ENCODE measurements around the gene MEP1B.

The MEP1B gene

GRCh38 chr18:32158108-32158624 lies 31.7 kb upstream of the MEP1B start (continued):
- TF ChIP-seq ZBTB11 (tag by site-specific recombination; conservative IDR thresholded peaks at IDR 0.05; ENCODE audit: low read depth) (no peak), ZNF221 (tag by site-specific recombination; IDR thresholded peaks at IDR 0.05; ENCODE audit: borderline replicate concordance) (no peak), ZFP69B (tag by site-specific recombination; IDR thresholded peaks at IDR 0.05) (0 out of 2 replicates have a peak, but pooled peaks have one; percentile 31), ZNF544 (tag by site-specific recombination; IDR thresholded peaks at IDR 0.05) (no peak), TCF7L2 (IDR thresholded peaks at IDR 0.05; ENCODE audit: borderline replicate concordance, low read depth, low read length) (peak; percentile 52; the same call in 1 of the 2 replicates), ZNF837 (tag by site-specific recombination; IDR thresholded peaks at IDR 0.05) (no peak), ZFP3 (tag by site-specific recombination; IDR thresholded peaks at IDR 0.05; ENCODE audit: low read depth) (no peak), ZNF580 (tag by site-specific recombination; IDR thresholded peaks at IDR 0.05) (0 out of 2 replicates have a peak, but pooled peaks have one; percentile 59), ZNF785 (tag by site-specific recombination; IDR thresholded peaks at IDR 0.05) (no peak), ZSCAN16 (tag by site-specific recombination; IDR thresholded peaks at IDR 0.05) (no peak), OVOL3 (tag by site-specific recombination; IDR thresholded peaks at IDR 0.05) (0 out of 2 replicates have a peak, but pooled peaks have one; percentile 29), ZNF561 (tag by site-specific recombination; IDR thresholded peaks at IDR 0.05; ENCODE audit: borderline replicate concordance) (peak; percentile 72; the same call in 1 of the 2 replicates), ZNF362 (tag by site-specific recombination; IDR thresholded peaks at IDR 0.05) (peak; percentile 86), BCL11B (tag by site-specific recombination; IDR thresholded peaks at IDR 0.05; ENCODE audit: low read depth) (peak; percentile 31; the same call in 1 of the 2 replicates), ZNF585B (tag by site-specific recombination; IDR thresholded peaks at IDR 0.05) (no peak), SETDB1 (IDR thresholded peaks at IDR 0.05; ENCODE audit: insufficient read length, low read length) (peak; percentile 58), ZNF626 (tag by site-specific recombination; IDR thresholded peaks at IDR 0.05) (no peak), ZNF416 (tag by site-specific recombination; IDR thresholded peaks at IDR 0.05) (no peak), PRDM4 (tag by site-specific recombination; IDR thresholded peaks at IDR 0.05) (peak; percentile 66; the same call in 1 of the 2 replicates), ZNF660 (tag by site-specific recombination; IDR thresholded peaks at IDR 0.05) (peak; percentile 71), ZNF2 (tag by site-specific recombination; IDR thresholded peaks at IDR 0.05) (peak; percentile 86), KLF16 (tag by site-specific recombination; IDR thresholded peaks at IDR 0.05) (0 out of 2 replicates have a peak, but pooled peaks have one; percentile 14), ZBTB6 (tag by site-specific recombination; IDR thresholded peaks at IDR 0.05) (no peak), ZXDB (tag by site-specific recombination; IDR thresholded peaks at IDR 0.05) (0 out of 2 replicates have a peak, but pooled peaks have one; percentile 50), ZNF610 (tag by site-specific recombination; IDR thresholded peaks at IDR 0.05; ENCODE audit: borderline replicate concordance) (peak; percentile 88), ZNF426 (tag by site-specific recombination; IDR thresholded peaks at IDR 0.05) (no peak), ZNF16 (tag by site-specific recombination; IDR thresholded peaks at IDR 0.05; ENCODE audit: low read depth) (no peak), ZNF174 (tag by site-specific recombination; IDR thresholded peaks at IDR 0.05) (no peak), GLI2 (tag by site-specific recombination; IDR thresholded peaks at IDR 0.05; ENCODE audit: borderline replicate concordance, low read depth) (no peak), PATZ1 (tag by site-specific recombination; IDR thresholded peaks at IDR 0.05) (no peak), ZFP37 (tag by site-specific recombination; IDR thresholded peaks at IDR 0.05) (peak; percentile 86)

All from HEK293 (cell line).